ENCODE measurements around the gene RING1. TPM values are rescaled to one million over a fixed set of nuclear protein-coding genes. Genes with fewer than 3 reads are reported as not detected.

Gene RING1
- total RNA-seq, 1 experiment from 2014 or later = 53.3 TPM

GRCh38 chr6:33203443-33204164 is 4.7 kb upstream of the RING1 start:
- in situ Hi-C loops (cut with HindIII; ENCODE audit: low sequenced_read_pairs) = no loop called here

GRCh38 chr6:33204165-33204414 is 4.2 kb upstream of the RING1 start:
- no peak for DNase-seq (ENCODE audit: low spot score)
- in situ Hi-C loops (cut with HindIII; ENCODE audit: low sequenced_read_pairs) = no loop called here

More at GRCh38 chr6:33203443-33204164, 4.7 kb upstream of the RING1 start:
- no peak for DNase-seq (ENCODE audit: low spot score)

GRCh38 chr6:33204415-33205190 is 3.7 kb upstream of the RING1 start, which contains the start of gene HSD17B8:
Gene HSD17B8, plus strand, starts transcription at chr6:33204655. Its CDS starts 14 bp downstream, at chr6:33204669.
- in situ Hi-C loops (cut with HindIII; ENCODE audit: low sequenced_read_pairs) = no loop called here
- DNase-seq (ENCODE audit: low spot score) = peak; percentile 93

GRCh38 chr6:33205191-33206026 is 2.9 kb upstream of the RING1 start:
- in situ Hi-C loops (cut with HindIII; ENCODE audit: low sequenced_read_pairs) = no loop called here
- DNase-seq (ENCODE audit: low spot score) = no peak

- no peak for DNase-seq (ENCODE audit: low spot score)
- in situ Hi-C loops (cut with HindIII; ENCODE audit: low sequenced_read_pairs) = no loop called here
These were observed 2.1 kb upstream of the RING1 start for GRCh38 chr6:33206027-33206863.

- no peak for DNase-seq (ENCODE audit: low spot score)
- in situ Hi-C loops (cut with HindIII; ENCODE audit: low sequenced_read_pairs) = no loop called here
These were observed 1.3 kb upstream of the RING1 start for GRCh38 chr6:33206864-33207551.

- in situ Hi-C loops (cut with HindIII; ENCODE audit: low sequenced_read_pairs) = no loop called here
These were observed 679 bp upstream of the RING1 start for GRCh38 chr6:33207552-33208090.

GRCh38 chr6:33209856-33210255 is 1.6 kb downstream of the RING1 start:
- in situ Hi-C loops (cut with HindIII; ENCODE audit: low sequenced_read_pairs) = no loop called here
- DNase-seq (ENCODE audit: low spot score) = no peak

More at GRCh38 chr6:33207552-33208090, 679 bp upstream of the RING1 start:
- peak; percentile 29 for DNase-seq (ENCODE audit: low spot score)

- DNase-seq (ENCODE audit: low spot score) = no peak
- in situ Hi-C loops (cut with HindIII; ENCODE audit: low sequenced_read_pairs) = no loop called here
These were observed 2.8 kb downstream of the RING1 start for GRCh38 chr6:33211136-33211535.

- in situ Hi-C loops (cut with HindIII; ENCODE audit: low sequenced_read_pairs) = no loop called here
- no peak for DNase-seq (ENCODE audit: low spot score)
These were observed 3.5 kb downstream of the RING1 start for GRCh38 chr6:33211666-33212422.

- DNase-seq (ENCODE audit: low spot score) = no peak
- in situ Hi-C loops (cut with HindIII; ENCODE audit: low sequenced_read_pairs) = no loop called here
These were observed 4.5 kb downstream of the RING1 start for GRCh38 chr6:33212857-33213165.

GRCh38 chr6:33213166-33213988 is 5.1 kb downstream of the RING1 start:
- DNase-seq (ENCODE audit: low spot score) = peak; percentile 14
- in situ Hi-C loops (cut with HindIII; ENCODE audit: low sequenced_read_pairs) = no loop called here

- no peak for DNase-seq (ENCODE audit: low spot score)
- in situ Hi-C loops (cut with HindIII; ENCODE audit: low sequenced_read_pairs) = no loop called here
These were observed 5.7 kb downstream of the RING1 start for GRCh38 chr6:33213989-33214335.

- in situ Hi-C loops (cut with HindIII; ENCODE audit: low sequenced_read_pairs) = no loop called here
- no peak for DNase-seq (ENCODE audit: low spot score)
These were observed 7.2 kb downstream of the RING1 start for GRCh38 chr6:33215271-33216116.

- in situ Hi-C loops (cut with HindIII; ENCODE audit: low sequenced_read_pairs) = no loop called here
- DNase-seq (ENCODE audit: low spot score) = no peak
These were observed 7.9 kb downstream of the RING1 start for GRCh38 chr6:33216117-33216649.

- in situ Hi-C loops (cut with HindIII; ENCODE audit: low sequenced_read_pairs) = no loop called here
- no peak for DNase-seq (ENCODE audit: low spot score)
These were observed 8.9 kb downstream of the RING1 start for GRCh38 chr6:33217246-33217645.
